Activated CD8-positive, alpha-beta memory T cell treated with anti-CD3 and anti-CD28 coated beads, Interleukin-2, amount 50 U/mL, for 1 hour (primary cell): ENCODE measurements around the gene ACAA2.

Experiments used
- DNase-seq: peaks from one replicate; pipeline ENCODE4 v3.0.0-alpha.2; 2020; ENCODE audit errors: extremely low read depth

The ACAA2 gene

DNA sequence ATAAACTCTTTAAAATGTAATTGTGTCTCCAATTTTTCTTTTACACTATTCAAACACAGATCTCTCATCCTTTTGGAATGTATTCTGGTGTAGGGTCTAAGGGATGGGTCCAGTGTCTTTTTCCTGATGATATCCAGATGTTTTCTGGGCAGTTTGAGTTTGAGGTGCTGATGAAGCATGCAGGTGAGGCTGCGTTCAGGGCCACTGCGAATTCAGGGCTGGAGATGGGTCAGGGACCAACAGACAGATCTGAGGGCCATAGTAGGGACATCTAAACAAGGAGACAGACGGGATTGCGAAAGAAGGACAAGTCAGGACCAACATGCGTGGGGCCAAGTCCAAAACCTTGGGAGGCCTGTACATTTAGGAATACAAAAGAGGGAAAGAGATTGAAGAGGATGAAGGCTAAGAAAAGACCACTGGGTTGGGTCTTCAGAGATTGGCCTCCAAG lies 70.2 kb downstream of the ACAA2 start:
- no peak for DNase-seq

DNA sequence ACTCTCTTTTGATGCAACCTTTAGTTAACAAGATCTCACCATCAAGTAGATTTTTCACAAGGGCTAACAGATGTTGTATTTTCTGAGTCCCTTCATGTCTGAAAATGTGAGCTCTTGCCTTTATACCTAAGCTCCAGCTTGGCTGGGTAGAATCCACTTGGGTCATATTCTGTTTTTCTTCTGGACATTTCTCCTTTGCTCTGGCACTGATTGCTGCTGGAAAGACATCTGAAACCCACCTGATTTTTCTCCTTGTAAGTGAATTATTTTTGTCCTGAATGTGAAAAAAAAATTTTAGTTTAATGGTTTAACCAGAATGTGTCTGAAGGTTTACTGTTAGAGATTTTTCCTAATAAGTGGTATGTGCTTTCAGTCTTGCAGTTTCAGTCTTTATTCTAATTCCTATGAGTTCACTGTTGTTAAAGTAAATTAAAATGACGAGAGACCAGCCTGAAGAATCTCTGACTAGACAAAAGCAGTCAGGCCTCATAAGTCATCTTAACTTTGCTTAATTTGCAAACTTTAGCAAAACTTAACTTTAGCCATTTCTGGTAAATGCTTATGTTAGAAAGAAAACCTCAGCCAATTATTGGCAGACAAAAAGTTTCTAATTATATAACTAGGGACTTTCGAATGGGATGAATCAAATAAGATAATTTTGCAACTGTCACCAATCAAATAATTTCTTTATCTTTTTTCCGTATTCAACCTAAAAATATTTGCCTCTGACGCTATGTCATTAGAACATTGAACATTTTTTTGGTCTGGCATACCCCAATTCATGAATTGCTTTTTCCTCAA lies 70.8 kb downstream of the ACAA2 start:
- DNase-seq = no peak

DNA sequence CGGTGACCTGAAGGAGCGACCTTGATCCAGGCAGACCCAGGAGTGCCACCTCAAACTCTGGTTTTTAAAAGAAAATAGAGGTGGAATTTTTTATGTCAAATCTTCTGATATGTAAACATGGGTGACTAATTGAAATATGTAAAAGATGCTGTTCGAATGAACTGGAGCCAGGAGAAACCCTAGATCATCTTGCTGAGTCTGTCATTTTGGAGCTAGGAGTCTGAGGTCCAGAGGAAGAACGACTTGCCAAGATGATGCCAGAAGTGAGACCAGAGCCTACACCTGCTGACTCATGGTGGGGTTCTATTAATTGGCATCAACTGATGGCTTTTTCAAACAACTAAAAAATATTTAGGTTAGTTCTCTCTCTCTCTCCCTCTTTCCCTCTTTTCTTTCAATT lies 74.1 kb downstream of the ACAA2 start:
- no peak for DNase-seq

DNA sequence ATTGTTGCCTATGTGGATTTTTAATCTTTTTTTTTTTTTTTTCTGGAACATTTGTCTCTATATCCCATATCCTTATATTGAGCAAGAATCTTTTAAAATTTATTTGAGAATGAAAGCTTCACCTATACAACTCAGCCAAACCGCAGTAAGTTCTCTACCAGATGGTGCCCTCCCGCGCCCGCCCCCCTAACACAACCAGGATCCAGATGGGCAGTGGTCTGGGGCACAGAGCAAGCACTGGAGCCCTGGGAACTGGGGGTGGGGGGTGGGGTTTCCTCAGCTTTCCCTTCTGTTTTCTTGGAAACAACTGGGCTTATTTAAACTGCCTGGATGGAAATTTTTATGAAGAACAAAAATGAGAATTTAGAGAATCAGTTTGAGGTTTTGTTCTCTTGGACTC lies 74.6 kb downstream of the ACAA2 start:
- no peak for DNase-seq

DNA sequence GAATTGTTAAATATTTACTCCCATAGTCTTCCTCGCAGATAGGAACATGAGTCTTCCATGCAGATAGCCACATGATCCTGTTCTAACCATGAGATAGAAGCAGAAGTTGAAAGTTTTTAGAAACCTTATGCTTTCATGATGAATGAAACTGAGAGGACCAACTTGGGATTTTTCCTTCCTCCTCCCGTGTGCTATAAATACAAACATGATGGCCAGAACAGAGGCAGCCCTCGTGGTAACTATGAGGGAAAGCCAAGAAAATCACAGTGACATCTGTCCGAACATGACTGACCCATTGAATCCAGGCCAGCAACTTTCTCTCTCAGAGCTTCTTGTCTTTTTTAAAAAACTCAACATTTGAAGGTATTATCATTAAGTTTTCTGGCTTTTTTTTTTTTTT lies 78.5 kb downstream of the ACAA2 start:
- no peak for DNase-seq

DNA sequence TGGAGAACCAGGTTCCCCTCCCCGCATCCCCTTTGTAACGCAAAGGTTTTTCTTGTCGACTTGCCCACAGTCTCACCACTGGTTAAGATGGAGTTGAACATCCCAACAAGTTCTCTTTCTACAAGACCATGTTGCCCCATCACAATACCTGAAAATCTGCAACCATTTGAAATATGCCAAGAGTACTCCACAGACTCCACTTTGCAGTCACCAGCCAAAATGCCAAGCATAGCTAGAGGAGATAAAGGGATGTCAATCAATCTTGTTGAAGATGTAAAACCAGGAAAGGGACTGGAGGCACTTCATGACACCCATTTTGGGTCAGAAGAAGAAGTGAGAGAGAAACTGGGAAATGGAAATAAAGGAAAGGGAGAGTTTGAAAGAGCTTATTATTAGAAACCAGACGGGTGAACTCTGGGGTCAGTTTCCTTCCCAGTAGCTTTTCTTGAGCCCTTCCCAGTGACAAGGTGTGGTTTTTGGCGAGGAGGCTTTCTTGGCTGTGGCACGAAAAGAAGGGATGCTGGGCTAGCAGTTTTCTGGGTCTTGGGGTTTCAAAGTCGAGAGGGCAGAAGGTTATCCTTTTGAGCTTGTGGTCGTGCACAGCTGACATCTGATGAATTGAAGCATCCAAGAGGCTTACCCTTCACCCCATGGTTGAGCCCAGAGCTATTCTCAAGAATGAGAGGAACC lies 79.3 kb downstream of the ACAA2 start:
- DNase-seq = no peak

DNA sequence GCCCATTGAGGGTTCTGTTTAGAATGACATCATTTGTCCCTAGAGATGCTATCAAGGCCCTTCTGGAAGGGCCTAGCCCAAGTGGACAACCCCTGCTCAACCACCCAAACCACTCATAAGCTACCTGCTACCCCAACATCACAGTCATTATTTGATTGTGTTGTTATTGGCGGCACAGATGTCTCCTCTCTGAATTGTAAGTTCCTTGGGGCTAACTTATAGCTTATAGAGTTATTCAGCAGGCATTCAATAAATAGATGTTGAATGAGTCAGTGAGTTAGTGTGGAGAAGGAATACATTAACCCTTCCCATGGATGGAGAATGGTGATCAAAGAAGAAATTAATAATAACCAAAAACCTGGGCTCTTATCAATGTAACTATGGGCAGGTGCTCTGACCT lies 80.0 kb downstream of the ACAA2 start:
- DNase-seq = no peak
